ENCODE results near the gene PIK3CD. TPM values are rescaled to one million over a fixed set of nuclear protein-coding genes. Genes with fewer than 3 reads are reported as not detected.

Gene PIK3CD
- total and polyA plus RNA-seq, 2 of the 4 experiments (the other 2 are of a cell fraction) = 5.0 to 12.1 TPM

- Histone ChIP-seq H3K4me3 (ENCODE audit: insufficient read depth, low read depth, low read length) (no peak overlapping the region; the same call in 1 of the 2 replicates), H3K79me1 (ENCODE audit: low read depth in 1 of 2, low read length in 2 of 2) (peaks cover 6 to 32% of the 10 kb centered on the region in 2 experiments), H2AFZ (replicated peaks; ENCODE audit: low read length, poor library complexity) (peak overlapping the region; percentile 93), H2AK9ac (replicated peaks; ENCODE audit: low read depth, low read length, poor library complexity) (peak overlapping the region; percentile 93), H3K27me3 (ENCODE audit: control insufficient read depth, insufficient read depth, low read length) (no peaks in the 10 kb centered on the region), H3K4me1 (ENCODE audit: control insufficient read depth, insufficient read depth, low read length) (peaks cover 18% of the 10 kb centered on the region), H3K56ac (ENCODE audit: extremely low read depth, insufficient read depth, low read length) (no peak overlapping the region), H3K27ac (ENCODE audit: insufficient read depth, low read length) (no peak overlapping the region; the same call in 1 of the 2 replicates), H3K14ac (replicated peaks; ENCODE audit: low read depth, low read length) (0 out of 2 replicates have a peak overlapping the region, but pooled peaks have one; percentile 50), H3K23ac (ENCODE audit: low read depth, low read length) (peak overlapping the region; percentile 69; the same call in 1 of the 2 replicates), H2BK120ac (ENCODE audit: low read depth, low read length) (no peak overlapping the region), H4K8ac (ENCODE audit: low read depth in 2 of 2, low read length in 2 of 2) (peak overlapping the region; percentile 59 to 64; a peak in 2 of 4 replicates), H3K9me1 (ENCODE audit: insufficient read depth, low read length) (peaks cover 14% of the 10 kb centered on the region), H3K4me2 (ENCODE audit: low read depth, low read length) (peak overlapping the region; percentile 78), H3K9ac (ENCODE audit: low read depth, low read length) (peak overlapping the region; percentile 37; the same call in 1 of the 2 replicates), H3K4ac (ENCODE audit: low read depth, low read length) (peak overlapping the region; percentile 65; the same call in 1 of the 2 replicates), H4K20me1 (ENCODE audit: insufficient read depth, low read length) (0 out of 2 replicates have a peak, but pooled peaks cover 7% of the 10 kb centered on the region), H2BK20ac (ENCODE audit: low read depth, low read length) (no peak overlapping the region), H3K9me3 (ENCODE audit: control insufficient read depth, insufficient read depth, low read length) (no peaks in the 10 kb centered on the region), H3K36me3 (ENCODE audit: control insufficient read depth, insufficient read depth, low read length) (no peaks in the 10 kb centered on the region), H3K18ac (ENCODE audit: low read depth, low read length) (no peak overlapping the region), H4K5ac (ENCODE audit: low read depth, low read length) (no peak overlapping the region), H2BK15ac (ENCODE audit: low read depth, low read length) (no peak overlapping the region), H4K91ac (ENCODE audit: insufficient read depth, low read depth, low read length) (0 out of 2 replicates have a peak overlapping the region, but pooled peaks have one; percentile 19), H2AK5ac (ENCODE audit: low read depth, low read length) (peak overlapping the region; percentile 37), H2BK5ac (ENCODE audit: low read depth, low read length, poor library complexity, severe bottlenecking) (no peak overlapping the region)
- dilution Hi-C loops (cut with HindIII; ENCODE audit: low sequenced_read_pairs, unreplicated experiment) (no loop called here), in situ Hi-C loops (cut with MboI; ENCODE audit: low sequenced_read_pairs) (no loop called here), intact Hi-C loops (cut with micrococcal nuclease) (no loop called here)
- POLR2A ChIA-PET (ENCODE audit: unreplicated experiment) = no interaction called here
- BruUV-seq (replicated peaks) = no TSS peak
- 20% methylated on average over 2 of the region's 14 CpGs; no CpG with 5 or more reads in 1 of the 2 experiments for WGBS, 2 experiments (ENCODE audit: extremely low coverage in 2 of 2, insufficient read length in 1 of 2)
- ATAC-seq (ENCODE audit: low read depth) (no peak), DNase-seq (no peak)
- no peak for TF ChIP-seq MAFK (IDR thresholded peaks at IDR 0.05; ENCODE audit: low read depth, low read length)
- TF ChIP-seq CEBPB (IDR thresholded peaks at IDR 0.05; ENCODE audit: low read depth, low read length) = no peak
- TF ChIP-seq MAZ (IDR thresholded peaks at IDR 0.05; ENCODE audit: borderline replicate concordance, low read depth, low read length) = no peak
- no peak for TF ChIP-seq POLR2A (IDR thresholded peaks at IDR 0.05; ENCODE audit: low read depth, low read length)
- no peak for TF ChIP-seq RFX5 (IDR thresholded peaks at IDR 0.05; ENCODE audit: low read depth, low read length)
- TF ChIP-seq MXI1 (IDR thresholded peaks at IDR 0.05; ENCODE audit: borderline replicate concordance, low read depth, low read length) = no peak
- TF ChIP-seq BHLHE40 (IDR thresholded peaks at IDR 0.05; ENCODE audit: low read depth, low read length) = no peak
- TF ChIP-seq RAD21 (IDR thresholded peaks at IDR 0.05; ENCODE audit: low read length) = no peak
- no peak for TF ChIP-seq RCOR1 (IDR thresholded peaks at IDR 0.05; ENCODE audit: insufficient replicate concordance, low read length)
- no peak for TF ChIP-seq FOS (IDR thresholded peaks at IDR 0.05; ENCODE audit: low read depth, low read length)
- CTCF ChIA-PET = no interaction called here
Measured at GRCh38 chr1:9688599-9688998, 37.1 kb downstream of the PIK3CD start.

Measured in IMR-90 (cell line).